GF-D8 (cell line): ENCODE data around the gene CYP2F1.
"Not testable (repeated sequence)": the region's sequence is repeated elsewhere in the genome, so short reads cannot be mapped to it uniquely, and the experiment has no call there.

ENCODE experiments used
- DNase-seq: peaks from one replicate; lab custom pipeline; 2025; lab: John Stamatoyannopoulos, UW

CYP2F1 gene

DNA sequence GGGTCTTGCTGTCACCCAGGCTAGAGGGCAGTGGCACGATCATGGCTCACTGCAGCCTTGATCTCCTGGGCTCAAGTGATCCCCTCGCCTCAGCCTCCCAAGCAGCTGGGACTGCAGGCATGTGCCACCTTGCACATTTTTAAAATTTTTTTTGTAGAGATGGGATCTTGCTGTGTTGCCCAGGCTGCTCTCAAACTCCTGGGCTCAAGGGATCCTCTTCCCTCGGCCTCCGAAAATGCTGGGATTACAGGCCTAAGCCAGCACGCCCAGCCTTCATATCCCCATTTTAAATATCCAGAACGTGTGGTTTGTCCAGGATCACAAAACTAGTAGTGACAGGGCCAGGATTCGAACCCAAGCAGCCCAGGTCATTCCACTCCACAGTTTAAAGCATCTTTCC, 13.1 kb downstream of the CYP2F1 start:
- DNase-seq = not testable (repeated sequence)

DNA sequence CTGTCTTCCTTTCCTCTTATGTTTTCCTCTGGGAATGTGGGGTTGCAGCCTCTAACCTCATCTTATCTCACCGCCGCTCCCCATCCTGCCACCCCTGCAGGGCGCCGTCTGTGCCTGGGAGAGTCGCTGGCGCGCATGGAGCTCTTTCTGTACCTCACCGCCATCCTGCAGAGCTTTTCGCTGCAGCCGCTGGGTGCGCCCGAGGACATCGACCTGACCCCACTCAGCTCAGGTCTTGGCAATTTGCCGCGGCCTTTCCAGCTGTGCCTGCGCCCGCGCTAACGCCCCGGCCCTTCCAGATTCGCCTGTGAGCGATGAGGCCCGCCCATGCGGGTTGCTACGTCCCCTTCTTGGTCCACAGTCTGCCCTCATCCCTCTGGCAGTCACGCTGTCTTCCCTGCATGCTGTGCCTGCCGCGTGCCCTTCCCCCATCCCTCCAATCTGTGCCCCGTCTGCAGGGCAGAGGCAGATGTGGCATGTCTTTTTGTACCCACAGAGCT, 13.6 kb downstream of the CYP2F1 start:
- DNase-seq = not testable (repeated sequence)

DNA sequence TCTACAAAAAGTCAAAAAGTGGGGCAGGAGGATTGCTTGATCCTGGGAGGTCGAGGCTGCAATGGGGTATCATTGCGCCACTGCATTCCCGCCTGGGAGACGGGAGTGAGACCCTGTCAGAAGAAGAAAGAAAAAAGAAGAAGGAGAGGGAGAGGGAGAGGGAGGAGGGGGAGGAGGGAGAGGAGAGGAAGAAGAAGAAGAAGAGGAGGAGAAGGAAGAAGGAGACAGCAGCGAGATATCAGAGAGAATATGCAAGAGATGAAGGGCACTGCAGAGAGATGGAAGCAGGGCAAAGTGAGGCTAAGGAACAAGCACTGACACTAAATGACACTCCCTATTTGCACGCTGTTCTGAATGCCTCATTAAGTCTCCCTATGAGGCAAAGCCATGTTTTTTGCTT, 14.5 kb downstream of the CYP2F1 start:
- DNase-seq = no peak

- DNase-seq = no peak
These were observed 17.0 kb downstream of the CYP2F1 start for GRCh38 chr19:41131186-41131585.

DNA sequence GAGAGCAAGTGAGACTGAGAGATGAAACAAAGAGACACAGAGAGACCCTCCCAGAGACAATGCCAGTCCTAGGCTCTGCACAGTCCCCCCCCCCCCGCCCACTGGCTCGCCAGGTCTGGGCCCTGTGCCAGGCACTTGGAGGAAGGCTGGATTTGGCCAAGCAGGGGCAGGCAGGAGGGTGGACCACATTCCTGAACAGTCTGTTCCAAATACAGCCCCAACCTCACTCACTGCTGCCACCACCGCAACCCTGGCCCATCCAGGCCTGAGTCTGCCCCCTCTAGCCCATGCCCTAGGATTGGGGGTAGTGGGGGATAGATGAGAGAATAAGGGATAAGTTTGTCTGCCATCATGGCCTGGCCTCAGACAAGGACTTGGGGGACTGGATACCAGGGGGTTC, 19.0 kb downstream of the CYP2F1 start:
- DNase-seq = no peak

DNA sequence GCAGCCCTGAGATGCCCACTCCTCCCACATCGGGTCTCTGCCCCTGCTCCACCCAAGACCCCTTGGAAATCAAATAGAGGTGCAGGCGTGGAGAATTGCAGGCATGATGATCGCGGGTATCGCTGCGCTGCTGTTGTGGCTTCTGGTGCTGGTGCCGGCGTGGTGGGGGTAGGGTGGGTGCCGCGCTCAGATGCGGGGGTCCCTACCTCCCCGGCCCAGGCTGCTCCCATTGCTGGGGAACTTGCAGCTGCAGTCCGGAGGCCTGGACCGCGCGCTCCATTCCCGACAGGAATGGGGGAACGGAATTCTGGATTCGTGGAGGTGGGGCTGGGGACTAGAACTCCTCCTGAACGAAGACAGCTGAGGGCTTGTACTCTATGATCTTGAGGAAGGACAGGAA, 20.4 kb downstream of the CYP2F1 start:
- DNase-seq = no peak

DNA sequence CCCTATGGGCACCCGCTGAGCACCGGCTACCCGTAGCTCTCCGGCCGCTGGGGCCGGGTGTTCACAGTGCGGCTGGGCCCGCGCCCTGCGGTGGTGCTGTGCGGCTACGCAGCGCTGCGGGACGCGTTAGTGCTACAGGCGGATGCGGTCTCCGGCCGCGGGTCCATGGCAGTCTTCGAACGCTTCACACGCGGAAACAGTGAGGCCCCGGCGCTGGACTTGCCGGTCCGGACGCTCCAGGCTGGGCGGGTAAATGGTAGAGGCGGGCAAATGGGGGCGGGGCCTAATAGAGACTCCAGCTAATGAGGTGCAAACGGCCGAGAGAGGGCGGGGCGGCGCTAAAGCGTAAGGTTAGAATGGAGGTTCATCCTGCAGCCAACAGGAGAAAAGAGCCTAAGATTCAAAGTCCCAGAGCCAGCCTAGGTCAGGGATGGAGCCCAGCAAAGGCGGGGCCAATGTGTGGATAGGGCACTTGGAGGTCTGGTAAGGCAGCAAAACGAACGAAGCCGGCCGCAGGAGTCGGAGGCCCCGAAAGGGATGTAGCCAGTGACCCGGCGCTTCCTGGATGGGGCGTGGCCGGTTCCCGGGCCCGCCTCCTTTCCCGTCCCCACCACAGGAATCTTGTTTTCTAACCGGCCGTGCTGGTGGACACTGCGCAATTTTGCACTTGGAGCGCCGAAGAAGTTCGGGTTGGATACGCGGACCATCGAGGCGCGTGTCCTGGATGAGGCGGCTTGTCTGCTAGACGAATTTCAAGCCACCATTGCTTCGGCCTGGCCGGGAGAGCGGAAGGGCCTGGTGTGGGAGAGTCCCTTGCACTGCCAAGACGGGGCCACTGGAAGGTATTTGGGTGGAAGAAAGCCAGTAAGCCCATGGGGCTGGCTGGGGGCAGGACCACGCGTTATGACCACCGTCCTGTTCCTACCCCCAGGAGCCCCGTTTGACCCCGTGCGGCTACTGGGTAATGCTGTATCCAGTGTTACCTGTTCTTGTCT, 21.5 kb downstream of the CYP2F1 start:
- DNase-seq = not testable (repeated sequence)

- DNase-seq = no peak
These were observed 22.6 kb downstream of the CYP2F1 start for GRCh38 chr19:41136636-41137455.

- peak; percentile 24 for DNase-seq
These were observed 30.2 kb downstream of the CYP2F1 start for GRCh38 chr19:41144403-41144802.

- no peak for DNase-seq
These were observed 35.6 kb downstream of the CYP2F1 start for GRCh38 chr19:41149831-41150230.

- DNase-seq = not testable (repeated sequence)
These were observed 36.8 kb downstream of the CYP2F1 start for GRCh38 chr19:41150986-41151385.

DNA sequence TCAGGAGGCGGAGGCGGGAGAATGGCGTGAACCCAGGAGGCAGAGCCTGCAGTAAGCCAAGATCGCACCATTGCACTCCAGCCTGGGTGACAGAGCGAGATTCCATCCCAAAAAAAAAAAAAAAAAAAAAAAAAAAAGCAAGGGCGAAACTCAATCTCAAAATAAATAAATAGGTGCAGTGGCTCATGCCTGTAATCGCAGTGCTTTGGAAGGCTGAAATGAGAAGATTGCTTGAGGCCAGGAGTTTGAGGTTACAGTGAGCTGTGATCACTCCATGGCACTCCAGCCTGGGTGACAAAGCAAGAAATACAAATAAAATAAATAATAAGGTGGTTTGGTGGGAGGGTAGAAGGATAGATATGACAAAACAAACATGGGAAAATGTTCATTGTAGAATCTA, 39.8 kb downstream of the CYP2F1 start:
- DNase-seq = no peak

- DNase-seq = no peak
These were observed 42.0 kb downstream of the CYP2F1 start for GRCh38 chr19:41156207-41156606.

GRCh38 chr19:41159881-41160280, 45.6 kb downstream of the CYP2F1 start:
- peak; percentile 31 for DNase-seq

DNA sequence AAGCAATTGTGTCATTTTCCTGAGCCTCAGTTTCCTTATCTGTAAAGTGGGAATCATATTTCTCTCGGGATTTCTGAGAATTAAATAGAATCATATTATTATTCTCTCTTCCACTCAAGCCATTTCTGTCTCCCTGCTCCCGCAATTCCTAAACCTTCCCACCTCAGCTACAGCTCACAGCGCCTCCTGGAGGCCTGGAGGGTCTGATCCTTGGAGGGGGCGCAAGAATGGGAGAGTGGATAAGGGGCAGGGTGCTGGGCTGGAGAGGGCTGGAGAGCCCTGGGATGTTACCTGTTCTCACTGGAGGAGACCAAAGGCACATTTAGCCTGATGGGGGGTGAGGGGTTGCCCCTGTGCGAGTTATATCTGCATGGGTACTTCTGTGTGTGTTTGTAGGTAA, 47.7 kb downstream of the CYP2F1 start:
- no peak for DNase-seq

DNA sequence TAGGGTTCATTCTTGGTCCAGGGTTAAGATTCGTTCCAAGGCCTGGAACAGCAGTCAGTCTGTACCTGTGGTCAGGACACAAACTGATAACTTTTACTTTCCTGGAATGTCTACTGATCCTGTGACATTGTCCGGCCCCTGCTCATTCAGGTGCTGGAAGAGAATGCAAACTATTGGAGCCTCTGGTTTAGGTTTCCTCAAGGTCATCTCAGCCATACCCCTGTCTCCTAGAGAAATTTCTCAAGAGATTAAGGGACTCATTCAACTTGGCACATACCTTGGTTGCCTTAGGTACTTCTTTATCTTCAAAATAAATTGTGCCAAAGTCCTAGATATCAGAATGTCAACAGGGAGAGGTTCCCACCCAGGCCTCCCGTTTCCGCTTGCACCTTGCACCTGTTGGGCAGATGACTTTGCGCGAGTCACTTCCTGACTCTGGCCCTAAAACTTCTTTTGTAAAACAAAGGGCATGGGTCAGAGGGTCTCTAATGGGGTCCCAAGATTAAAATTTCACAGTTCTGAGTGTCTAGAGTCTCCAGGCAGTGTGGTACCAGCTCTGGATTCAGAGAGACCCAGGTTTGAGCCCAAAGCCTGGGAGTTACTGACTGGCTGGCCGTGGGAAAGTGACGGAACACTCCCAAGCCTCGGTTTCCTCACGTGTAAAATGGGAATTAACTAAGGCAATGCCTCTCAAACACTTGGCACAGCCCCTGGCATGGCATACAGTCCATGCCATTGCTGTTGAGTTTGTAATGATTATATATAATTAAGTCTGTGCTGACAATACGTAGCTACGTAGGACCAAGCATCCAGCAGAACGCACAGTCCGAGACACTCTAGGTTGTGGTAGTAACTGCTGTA, 52.9 kb downstream of the CYP2F1 start:
- DNase-seq = no peak

DNA sequence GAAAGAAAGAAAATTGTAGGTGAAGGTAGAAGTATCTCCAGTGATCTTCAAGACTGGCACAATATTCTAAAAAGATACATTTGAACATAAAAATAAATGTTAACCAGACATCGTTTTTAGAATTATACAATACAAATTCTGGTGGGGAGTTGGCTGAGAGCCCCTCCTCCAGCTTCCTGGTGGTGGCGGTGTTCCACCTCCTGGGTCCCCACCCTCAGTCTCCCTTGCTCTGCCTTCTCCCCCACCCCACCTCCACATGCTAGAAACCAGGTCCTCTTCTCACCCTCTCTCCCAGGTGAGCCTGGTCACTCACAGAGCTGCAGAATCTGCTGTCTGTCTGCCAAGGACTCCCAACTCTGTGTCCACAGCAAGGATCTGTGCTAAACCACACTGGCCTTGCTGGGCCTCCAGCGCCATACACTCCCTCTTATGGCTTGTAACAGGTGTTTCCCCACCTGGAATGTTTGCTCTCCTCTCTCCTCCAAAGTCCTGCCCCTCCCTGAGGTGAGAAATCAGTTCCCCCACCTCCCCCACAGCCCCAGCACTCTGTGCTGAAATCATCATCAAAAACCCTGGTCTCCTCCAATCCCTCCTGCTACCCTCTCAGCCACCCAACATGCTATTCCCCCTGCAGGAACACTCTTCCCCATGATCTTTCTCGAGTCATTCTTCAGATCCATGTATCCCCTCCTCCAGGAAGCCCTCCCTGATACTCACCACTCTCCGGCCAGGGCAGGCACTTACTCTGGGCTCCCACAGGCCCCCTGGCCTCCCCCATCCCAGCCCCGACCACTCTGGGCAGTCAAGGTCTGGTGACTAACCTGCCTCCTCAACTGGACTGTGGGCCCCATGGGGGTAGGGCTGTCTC, 58.3 kb downstream of the CYP2F1 start:
- no peak for DNase-seq

DNA sequence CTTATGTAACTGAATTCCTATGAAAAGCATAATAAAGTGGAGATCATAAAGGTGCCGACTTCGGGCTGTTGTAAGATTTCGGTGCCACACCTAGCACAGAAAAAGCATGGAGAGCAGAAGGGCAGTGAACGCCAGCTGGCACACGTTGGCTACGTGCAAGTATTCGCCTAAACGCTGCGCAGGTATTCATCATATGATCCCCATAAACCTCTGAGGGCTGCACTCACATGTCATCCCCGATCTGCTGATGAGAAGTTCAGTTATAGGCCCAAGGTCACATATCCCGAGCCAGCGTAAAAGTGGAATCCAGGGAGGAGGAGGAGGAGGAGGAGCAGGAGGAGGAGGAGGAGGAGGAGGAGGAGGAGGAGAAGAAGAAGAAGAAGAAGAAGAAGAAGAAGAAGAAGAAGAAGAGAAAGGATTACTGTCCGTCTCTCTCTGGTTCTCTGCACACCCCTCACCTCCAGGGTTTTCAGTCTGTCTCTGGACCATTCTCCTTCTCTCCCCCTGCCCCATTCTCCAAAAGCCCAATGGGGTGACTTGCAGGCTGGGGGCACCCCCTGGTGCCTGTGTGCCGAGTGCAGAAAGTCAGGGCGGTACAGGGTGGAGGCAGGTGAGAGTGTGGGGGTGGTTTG, 60.2 kb downstream of the CYP2F1 start:
- DNase-seq = no peak

DNA sequence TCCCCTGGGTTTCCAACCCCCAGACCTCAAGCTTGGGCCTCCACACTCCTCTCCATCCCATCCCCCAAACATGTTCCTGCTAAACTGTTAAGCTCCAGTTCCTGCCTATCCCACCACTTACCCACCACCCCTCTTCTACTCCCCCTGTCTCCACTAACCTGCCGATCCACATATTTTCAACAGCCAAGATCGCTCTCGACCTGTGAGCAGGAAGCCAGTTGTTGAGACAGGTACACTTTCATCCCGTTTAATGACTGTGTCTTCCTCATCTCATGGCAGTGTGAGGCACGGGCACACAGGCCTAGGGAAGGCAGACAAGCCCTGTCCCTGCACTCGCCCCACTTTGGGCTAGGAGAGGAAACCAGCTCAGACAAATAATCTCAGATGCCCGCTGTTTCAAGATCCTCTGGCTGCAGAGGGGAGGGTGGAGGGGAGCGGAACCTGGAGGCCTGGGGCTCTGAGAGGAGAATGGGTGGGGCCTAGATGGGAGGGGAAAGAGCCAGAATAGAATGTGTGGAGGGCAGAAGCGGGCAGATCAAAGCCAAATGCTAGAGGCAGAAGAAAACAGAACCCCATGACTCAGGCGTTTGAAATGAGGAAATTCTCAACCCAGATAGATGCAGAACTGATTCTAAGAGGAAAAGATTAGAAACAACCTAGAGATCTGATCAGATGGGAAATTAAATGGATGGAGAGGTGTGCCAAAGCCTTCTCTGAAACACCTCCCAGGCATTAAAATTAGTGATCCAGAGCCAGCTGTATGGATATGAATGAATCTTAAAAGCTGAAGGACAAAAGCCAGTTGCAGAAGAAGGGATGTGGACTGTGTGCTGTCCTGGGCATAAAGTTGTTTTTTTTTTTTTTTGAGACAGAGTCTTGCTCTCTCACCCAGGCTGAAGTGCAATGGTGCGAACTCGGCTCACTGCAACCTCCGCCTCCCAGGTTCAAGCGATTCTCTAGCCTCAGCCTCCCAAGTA, 61.9 kb downstream of the CYP2F1 start:
- no peak for DNase-seq
